ENCODE data around the gene DUS3L.
"Not testable (repeated sequence)": the region's sequence is repeated elsewhere in the genome, so short reads cannot be mapped to it uniquely, and the experiment has no call there.

The DUS3L gene

DNA sequence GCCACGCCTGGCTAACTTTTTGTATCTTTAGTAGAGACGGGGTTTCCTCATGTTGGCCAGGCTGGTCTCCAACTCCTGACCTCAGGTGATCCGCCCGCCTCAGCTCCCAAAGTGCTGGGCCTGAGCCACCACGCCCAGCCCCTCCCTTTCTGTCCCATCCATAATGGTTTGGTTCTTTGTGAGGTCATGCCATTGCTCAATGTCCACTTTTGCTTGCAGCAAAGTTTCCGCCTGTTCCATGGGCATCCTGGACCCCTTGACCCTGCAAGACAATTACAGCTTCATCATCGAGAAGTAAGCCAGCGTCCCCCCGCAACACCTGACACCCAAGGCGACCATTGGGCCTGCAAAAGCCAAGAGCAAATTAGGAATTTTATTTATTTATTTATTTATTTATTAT lies 23.0 kb downstream of the DUS3L start:
- DNase-seq: no peak

DNA sequence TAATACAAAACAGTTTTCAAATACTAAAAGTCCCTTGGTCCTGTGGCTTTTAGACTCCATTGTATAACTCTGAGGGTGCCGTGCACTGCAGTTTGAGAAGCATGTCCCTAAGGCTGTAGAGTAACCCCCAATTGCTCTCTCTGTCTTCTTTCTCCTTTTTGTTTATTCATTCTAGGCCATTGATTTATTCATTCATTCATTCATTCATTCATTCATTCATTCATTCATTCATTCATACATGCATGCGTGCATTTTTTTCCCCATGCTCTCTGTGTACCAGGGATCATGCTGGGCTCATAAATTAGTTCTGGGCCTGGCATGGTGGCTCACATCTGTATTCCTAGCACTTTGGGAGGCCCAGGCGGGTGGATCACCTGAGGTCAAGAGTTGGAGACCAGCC lies 25.7 kb downstream of the DUS3L start:
- DNase-seq: no peak

DNA sequence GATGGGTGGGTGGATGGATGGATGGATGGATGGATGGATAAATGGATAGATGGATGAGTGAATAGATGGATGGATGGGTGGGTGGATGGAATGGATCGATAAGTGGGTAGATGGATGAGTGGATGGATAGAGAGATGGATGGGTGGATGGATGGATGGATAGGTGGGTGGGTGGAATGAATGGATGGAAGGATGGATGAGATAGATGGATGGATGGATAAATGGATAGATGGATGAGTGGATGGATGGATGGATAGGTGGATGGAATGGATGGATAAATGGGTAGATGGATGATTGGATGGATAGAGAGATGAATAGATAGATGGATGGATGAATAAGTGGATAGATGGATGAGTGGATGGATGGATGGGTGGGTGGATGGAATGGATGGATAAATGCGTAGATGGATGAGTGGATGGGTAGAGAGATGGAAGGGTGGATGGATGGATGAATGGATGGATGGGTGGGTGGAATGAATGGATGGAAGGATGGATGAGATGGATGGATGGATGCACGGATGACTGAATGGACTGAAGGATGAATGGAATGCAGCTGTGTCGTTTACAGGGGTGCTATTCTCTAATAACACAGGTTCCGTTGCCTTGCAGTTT lies 28.2 kb downstream of the DUS3L start:
- DNase-seq: no peak

DNA sequence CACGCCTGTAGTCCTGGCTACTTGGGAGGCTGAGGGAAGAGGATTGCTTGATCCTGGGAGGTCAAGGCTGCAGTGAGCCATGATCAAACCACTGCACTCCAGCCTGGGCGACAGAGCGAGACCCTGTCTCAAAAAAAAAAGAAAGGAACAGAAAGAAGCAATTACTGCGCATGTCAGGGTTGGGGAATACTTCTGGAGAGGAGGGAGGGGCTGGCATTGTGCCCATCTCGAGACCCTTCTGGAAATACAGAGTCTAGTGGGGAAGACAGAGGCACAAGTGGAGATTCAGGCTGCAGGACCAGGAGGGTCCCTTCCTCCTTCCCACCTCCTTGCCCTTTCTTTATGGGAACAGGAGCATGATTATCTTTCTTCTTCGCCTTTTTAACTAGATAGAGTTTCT lies 37.2 kb downstream of the DUS3L start:
- no peak for DNase-seq

DNA sequence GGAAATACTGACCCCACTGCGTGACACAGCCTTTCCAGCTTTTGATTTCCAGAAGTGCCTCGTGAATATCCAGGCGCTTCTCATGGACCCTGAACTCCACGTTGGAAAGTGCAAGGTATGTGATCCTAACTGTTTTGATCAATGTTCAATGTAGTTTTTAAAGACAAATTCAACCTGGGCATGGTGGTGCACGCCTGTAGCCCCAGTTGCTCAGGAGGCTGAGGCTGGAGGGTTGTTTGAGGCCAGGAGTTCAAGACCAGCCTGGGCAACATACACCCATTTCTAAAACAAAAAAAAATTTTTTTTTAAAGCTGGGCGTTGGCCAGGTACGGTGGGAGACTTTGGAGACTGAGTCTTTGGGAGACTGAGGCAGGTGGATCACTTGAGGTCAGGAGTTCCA lies 39.3 kb downstream of the DUS3L start:
- DNase-seq: no peak

DNA sequence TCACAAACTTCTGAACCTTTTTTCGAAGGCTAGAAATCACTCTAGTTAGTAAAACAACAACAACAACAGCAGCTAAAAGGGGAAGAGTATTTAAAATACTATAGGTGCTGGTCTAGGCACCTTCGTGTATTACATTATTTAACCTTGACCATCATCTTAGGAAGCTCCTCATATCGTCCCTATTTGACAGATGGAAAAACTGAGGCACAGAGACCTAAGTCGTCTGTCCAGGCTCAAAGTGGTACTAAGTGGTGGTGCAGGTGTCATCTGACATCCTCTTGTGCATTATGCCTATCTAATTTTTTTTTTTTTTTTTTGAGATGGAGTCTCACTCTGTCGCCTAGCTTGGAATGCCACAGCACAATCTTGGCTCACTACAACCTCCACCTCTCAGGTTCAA lies 41.5 kb downstream of the DUS3L start:
- DNase-seq: no peak

DNA sequence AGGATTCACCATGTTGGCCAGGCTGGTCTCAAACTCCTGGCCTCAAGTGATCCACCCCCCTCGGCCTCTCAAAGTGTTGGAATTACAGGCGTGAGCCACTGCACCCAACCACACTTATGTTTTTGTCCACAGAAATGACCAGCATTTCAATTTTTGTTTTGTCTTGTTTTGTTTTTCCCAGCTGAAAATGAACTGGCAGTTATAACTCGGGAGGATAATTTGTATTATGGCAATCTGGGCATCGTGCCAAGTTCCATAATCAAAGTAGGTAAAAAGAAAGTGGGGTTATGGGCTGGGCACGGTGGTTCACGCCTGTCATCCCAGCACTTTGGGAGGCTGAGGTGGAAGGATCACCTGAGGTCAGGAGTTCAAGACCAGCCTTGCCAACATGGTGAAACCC lies 42.0 kb downstream of the DUS3L start:
- DNase-seq: not testable (repeated sequence)

DNA sequence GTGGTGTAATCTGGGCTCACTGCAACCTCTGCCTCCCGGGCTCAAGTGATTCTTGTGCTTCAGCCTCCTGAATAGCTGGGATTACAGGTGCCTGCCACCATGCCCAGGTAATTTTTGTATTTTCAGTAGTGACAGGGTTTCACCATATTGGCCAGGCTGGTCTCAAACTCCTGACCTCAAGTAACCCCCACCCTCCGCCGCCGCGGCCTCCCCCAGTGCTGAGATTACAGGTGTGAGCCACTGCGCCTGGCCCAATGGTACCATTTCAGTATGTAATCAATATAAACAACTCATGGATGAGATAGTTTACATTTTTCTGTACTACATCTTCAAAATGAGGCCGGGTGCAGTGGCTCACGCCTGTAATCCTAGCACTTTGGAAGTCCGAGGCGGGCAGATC lies 46.0 kb downstream of the DUS3L start:
- DNase-seq: not testable (repeated sequence)

DNA sequence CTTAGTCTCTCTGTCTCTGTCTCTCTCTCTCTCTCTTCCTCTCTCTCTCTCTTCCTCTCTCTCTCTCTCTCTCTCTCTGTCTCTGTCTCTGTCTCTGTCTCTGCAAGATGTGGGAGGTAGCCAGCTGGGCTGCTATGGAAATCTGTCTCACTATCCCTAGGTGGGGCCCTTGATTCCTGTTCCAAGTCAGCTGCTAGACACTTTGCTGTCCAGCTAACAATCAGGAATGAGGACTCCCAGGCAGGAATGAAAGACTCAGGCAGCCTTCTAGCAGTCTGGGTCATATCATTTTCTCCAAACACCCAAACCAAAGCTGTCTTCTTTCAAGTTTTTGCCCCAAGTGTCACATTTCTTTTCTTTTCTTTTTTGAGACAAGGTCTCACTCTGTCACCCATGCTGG lies 47.3 kb downstream of the DUS3L start:
- no peak for DNase-seq

DNA sequence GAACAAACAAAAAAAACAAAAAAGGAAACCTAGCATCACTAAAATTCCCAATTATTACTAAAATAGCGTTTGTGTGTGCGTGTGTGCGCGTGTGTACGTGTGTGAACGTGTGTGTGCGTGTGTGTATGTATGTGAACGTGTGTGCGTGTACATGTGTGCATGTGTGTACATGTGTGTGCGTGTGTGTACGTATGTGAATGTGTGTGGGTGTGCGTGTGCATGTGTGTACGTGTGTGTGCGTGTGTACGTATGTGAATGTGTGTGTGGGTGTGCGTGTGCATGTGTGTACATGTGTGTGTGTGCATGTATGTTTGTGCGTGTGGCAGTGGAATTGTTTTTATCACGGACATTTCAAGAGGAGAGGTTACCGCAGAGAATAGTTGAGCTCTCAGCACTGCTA lies 48.9 kb downstream of the DUS3L start:
- no peak for DNase-seq

DNA sequence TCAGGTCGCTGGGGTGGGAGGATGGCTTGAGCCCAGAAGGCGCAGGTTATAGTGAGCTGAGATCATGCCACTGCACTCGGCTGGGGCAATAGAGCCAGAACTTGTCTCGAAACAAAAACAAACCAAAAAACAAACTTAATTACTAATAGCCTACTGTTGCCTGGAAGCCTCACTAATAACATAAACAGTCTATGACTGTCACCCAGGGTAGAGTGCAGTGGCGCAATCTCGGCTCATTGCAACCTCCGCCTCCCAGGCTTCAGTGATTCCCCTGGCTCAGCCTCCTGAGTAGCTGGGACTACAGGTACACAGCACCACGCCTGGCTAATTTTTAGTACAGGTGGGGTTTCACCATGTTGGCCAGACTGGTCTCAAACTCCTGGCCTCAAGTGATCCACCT lies 52.5 kb downstream of the DUS3L start:
- DNase-seq: no peak
